OCI-LY3 (cell line): ENCODE data around the gene PAPOLB.

Source experiments
- CTCF ChIP-seq: fragments of 200-600, 300-600 bp; sonication (generic); IDR thresholded peaks from 2 replicates; pipeline ENCODE4 v1.5.1; 2014; ENCODE audit warnings: antibody characterized with exemption, low read length, low read depth
- EZH2phosphoT487 ChIP-seq: fragments of 200-600 bp; shearing (Covaris generic); IDR thresholded peaks from 2 replicates; pipeline ENCODE4 v1.6.1; 2018; ENCODE audit warnings: antibody characterized with exemption, mixed run types, low read depth

DNA sequence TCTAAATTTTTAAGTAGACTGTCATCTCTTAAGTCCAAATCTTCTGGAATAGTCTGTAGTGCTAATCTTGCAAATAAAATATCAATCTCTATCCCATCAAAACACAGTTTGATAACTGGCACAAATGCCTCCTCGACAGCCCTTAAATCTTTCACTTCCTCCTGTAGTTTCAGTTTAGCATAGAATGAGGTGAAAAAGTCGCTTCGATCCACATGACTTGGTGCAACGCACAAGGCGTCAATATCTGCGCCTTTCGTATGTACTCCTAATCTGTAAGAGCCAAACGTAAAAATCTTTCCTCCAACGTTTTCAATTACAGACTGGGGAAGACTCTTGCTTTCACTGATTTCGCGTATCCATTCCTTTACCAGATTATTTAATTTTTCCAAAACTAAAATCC is 603 bp downstream of the PAPOLB start:
- TF ChIP-seq EZH2phosphoT487 (no peak), CTCF (no peak)
